Neural crest cell (in vitro differentiated cells): Measurements from ENCODE around the gene PROCR. TPM values are rescaled to one million over a fixed set of nuclear protein-coding genes. Genes with fewer than 3 reads are reported as not detected.
"Not testable (repeated sequence)": the region's sequence is repeated elsewhere in the genome, so short reads cannot be mapped to it uniquely, and the experiment has no call there.

Source experiments
- DNase-seq: peaks from one replicate; pipeline ENCODE4 v3.0.0; 2021; ENCODE audit warnings: low read depth, mixed read lengths, low spot score
- H3K27ac Mint-ChIP-seq: one replicate; pipeline ENCODE4 v1.8.0; 2021; ENCODE audit warnings: mild to moderate bottlenecking, mixed read lengths; ENCODE audit not compliant: unreplicated experiment
- H3K27me3 Mint-ChIP-seq: 2 replicates; pipeline ENCODE4 v1.8.0; 2021; ENCODE audit warnings: low read depth, mild to moderate bottlenecking, mixed read lengths
- H3K36me3 Mint-ChIP-seq: 2 replicates; pipeline ENCODE4 v1.8.0; 2021; ENCODE audit warnings: low read depth, mild to moderate bottlenecking, mixed read lengths
- H3K4me1 Mint-ChIP-seq: 2 replicates; pipeline ENCODE4 v1.8.0; 2021; ENCODE audit warnings: mixed read lengths
- H3K4me3 Mint-ChIP-seq: one replicate; pipeline ENCODE4 v1.8.0; 2021; ENCODE audit warnings: mild to moderate bottlenecking, mixed read lengths
- H3K9me3 Mint-ChIP-seq: 2 replicates; pipeline ENCODE4 v1.8.0; 2021; ENCODE audit warnings: mixed read lengths
- CTCF ChIP-seq: fragments of 200-600 bp; sonication (generic); conservative IDR thresholded peaks from 2 replicates; pipeline ENCODE4 v1.5.0; 2021; ENCODE audit warnings: antibody characterized with exemption, mild to moderate bottlenecking
- total RNA-seq: library from RNA; stranded (reverse); gene quantifications from 2 replicates; pipeline ENCODE4 v1.2.1, GENCODE V29; 2021

The PROCR gene
- total RNA-seq, 1 donor from 2014 or later = not detected

GRCh38 chr20:35150846-35151579, 20.9 kb upstream of the PROCR start:
- H3K36me3 Mint-ChIP-seq = no peaks in the 10 kb centered on the region
- H3K9me3 Mint-ChIP-seq = no peaks in the 10 kb centered on the region
- TF ChIP-seq CTCF = no peak
- peaks cover 26% of the 10 kb centered on the region for H3K4me1 Mint-ChIP-seq
- no peak overlapping the region for H3K27ac Mint-ChIP-seq
- no peak for DNase-seq
- no peak overlapping the region for H3K4me3 Mint-ChIP-seq
- peaks cover 23% of the 10 kb centered on the region for H3K27me3 Mint-ChIP-seq

- DNase-seq = no peak
- Mint-ChIP-seq H3K27ac (no peak overlapping the region), H3K9me3 (no peaks in the 10 kb centered on the region), H3K27me3 (peaks cover 23% of the 10 kb centered on the region), H3K4me3 (no peak overlapping the region), H3K36me3 (no peaks in the 10 kb centered on the region), H3K4me1 (peaks cover 19% of the 10 kb centered on the region)
- no peak for TF ChIP-seq CTCF
Observed at GRCh38 chr20:35151736-35152135, 20.1 kb upstream of the PROCR start.

GRCh38 chr20:35155936-35156335, 15.9 kb upstream of the PROCR start:
- Mint-ChIP-seq H3K36me3 (no peaks in the 10 kb centered on the region), H3K27ac (no peak overlapping the region), H3K9me3 (no peaks in the 10 kb centered on the region), H3K27me3 (peaks cover 22% of the 10 kb centered on the region), H3K4me1 (no peaks in the 10 kb centered on the region), H3K4me3 (no peak overlapping the region)
- no peak for DNase-seq
- TF ChIP-seq CTCF = no peak

GRCh38 chr20:35156978-35157377, 14.9 kb upstream of the PROCR start:
- Mint-ChIP-seq H3K9me3 (no peaks in the 10 kb centered on the region), H3K36me3 (no peaks in the 10 kb centered on the region), H3K4me3 (no peak overlapping the region), H3K27me3 (peaks cover 15% of the 10 kb centered on the region), H3K27ac (no peak overlapping the region), H3K4me1 (no peaks in the 10 kb centered on the region)
- no peak for TF ChIP-seq CTCF
- DNase-seq = no peak

- not testable (repeated sequence) for H3K27ac Mint-ChIP-seq, H3K36me3 Mint-ChIP-seq, H3K4me3 Mint-ChIP-seq, H3K9me3 Mint-ChIP-seq, DNase-seq, H3K4me1 Mint-ChIP-seq
- peaks cover 38% of the 10 kb centered on the region for H3K27me3 Mint-ChIP-seq
Observed at GRCh38 chr20:35160341-35160740, 11.5 kb upstream of the PROCR start.

- not testable (repeated sequence) for DNase-seq, H3K4me1 Mint-ChIP-seq, H3K36me3 Mint-ChIP-seq, H3K4me3 Mint-ChIP-seq, H3K9me3 Mint-ChIP-seq, H3K27ac Mint-ChIP-seq
- peaks cover 38% of the 10 kb centered on the region for H3K27me3 Mint-ChIP-seq
Observed at GRCh38 chr20:35164531-35164930, 7.3 kb upstream of the PROCR start.
